ENCODE data around the gene USP10.
A peak's percentile ranks its signal among the peaks of the same experiment; 100 is the strongest.

The USP10 gene

DNA sequence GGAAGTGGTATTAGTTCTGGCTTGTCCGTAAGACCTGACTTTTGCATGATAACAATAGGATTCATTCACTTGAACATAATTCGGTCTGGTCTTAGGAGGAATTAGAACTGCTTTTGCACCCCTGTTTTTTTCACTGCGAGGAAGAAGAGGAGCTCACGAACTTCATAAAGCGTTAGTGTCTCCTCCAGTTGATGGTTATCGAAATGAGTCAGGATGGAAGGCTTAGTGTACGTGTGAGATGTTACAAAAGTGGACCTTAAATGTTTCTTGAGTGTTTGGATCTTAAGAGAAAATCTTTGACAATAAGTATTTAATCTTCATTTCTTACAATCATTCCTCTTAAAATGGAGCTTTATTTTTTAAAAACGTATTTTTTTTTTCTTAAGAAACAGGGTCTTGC is 52.8 kb downstream of the USP10 start:
- DNase-seq (ENCODE audit: low spot score): no peak

GRCh38 chr16:84753412-84754326 is 53.9 kb downstream of the USP10 start:
- DNase-seq (ENCODE audit: low spot score): no peak

- peak; percentile 56 for DNase-seq (ENCODE audit: low spot score)
Observed at GRCh38 chr16:84754353-84754856, 54.6 kb downstream of the USP10 start.

DNA sequence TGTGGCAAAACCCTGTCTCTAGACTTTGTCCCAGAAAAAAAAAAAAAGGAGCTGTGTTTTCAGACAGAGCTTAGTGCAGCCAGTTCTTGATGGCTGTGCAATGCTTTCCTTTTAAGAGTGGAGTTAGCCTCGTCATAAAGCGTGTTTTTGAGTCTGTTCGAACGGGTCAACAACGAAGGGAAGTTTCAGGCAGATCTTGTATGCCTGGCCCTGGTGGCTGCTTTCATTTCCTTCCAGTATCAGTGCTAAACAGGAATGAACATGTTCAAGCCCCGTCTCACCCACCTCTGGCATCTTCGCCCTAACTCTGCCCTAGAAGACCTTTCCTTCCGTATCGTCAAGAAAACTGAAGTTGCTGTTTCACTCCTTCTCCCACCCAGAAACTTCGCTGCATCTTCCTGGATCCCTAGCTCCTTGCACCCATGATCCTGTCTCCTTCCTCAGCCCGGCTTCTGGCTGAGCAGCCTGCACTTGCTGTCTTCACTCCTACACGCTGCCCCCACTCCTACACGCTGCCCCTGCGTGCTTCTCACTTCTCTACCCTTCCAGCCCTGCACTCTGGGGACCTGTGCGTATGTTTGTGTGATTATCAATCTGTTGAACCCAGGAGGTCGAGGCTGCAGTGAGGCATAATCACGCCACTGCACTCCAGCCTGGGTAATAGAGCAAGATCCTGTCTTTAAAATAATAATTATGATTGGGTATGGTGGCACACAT is 55.3 kb downstream of the USP10 start:
- DNase-seq (ENCODE audit: low spot score): no peak

DNA sequence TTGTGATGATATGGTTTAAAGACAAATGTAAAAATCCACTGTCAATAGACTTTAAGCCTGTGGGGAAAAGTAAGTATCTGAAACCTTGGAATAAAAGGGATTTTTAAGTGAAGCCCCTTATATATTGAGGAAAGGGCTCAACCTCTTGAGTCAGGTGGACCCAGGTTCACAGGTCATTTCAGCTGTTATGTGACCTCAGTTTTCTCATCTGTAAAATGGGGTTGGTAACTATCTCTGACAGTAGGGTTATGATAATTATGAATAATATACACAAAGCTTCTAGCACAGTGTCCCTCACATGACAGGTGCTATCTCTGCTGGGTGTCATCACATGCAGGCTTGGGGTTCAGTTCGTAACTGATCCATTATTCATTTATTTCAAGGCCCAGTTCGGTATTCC is 57.0 kb downstream of the USP10 start:
- no peak for DNase-seq (ENCODE audit: low spot score)

GRCh38 chr16:84758627-84759026 is 58.8 kb downstream of the USP10 start:
- DNase-seq (ENCODE audit: low spot score): no peak

DNA sequence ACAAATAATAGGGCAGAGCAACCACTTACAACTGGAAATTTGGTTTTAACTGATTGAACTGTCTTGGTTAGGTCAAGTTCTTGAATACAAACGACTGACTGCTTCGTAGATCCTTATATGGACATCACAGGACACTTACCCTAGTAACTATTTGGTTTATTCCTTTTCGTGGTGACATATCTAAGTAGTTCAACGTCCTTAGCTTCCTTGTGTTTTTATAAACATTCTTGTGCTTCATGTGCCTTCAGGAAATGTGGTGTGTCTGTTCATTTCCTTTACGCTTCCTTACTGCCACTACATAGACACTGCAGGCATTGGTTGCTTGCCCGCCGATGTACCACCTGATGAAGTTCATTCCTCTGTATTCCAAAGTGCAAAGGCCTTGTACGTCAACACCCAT is 59.3 kb downstream of the USP10 start:
- DNase-seq (ENCODE audit: low spot score): no peak

- DNase-seq (ENCODE audit: low spot score): no peak
Observed at GRCh38 chr16:84759906-84760305, 60.1 kb downstream of the USP10 start.

- no peak for DNase-seq (ENCODE audit: low spot score)
Observed at GRCh38 chr16:84761448-84762368, 61.9 kb downstream of the USP10 start.

DNA sequence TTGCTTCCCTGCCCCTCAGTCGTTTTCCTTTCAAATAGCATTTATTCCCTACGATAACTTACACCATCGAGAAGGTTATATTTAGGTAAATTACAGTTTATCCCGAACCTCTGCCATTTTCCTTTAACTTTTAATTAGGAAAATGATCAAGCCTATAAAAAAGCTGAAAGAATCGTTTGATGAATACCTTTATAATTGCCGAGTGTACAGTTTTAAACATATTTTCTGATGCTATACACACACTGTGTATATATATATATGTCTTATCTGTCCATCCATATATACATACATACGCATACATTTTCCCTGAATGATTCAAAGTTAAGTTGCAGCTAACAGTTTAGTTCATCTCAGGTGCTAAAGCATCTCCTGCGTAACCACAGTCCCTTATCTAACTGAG is 63.4 kb downstream of the USP10 start:
- DNase-seq (ENCODE audit: low spot score): no peak

- DNase-seq (ENCODE audit: low spot score): no peak
Observed at GRCh38 chr16:84763629-84764028, 63.8 kb downstream of the USP10 start.

DNA sequence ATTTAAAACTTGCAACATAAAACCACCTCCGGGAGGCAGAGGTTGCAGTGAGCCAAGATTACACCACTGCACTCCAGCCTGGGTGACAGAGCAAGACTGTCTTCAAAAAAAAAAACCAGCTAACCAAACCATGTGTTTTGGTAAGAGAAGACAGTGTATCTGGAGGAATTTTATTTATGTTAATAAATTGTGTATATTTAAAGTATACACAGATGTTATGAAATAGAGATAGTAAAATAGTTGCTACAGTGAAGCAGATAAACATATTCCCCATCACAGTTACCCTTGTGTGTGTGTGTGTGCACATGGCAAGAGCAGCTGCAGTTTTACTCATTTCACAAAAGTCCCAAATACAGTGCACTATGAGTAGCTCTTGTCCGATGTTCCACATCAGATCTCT is 65.2 kb downstream of the USP10 start:
- no peak for DNase-seq (ENCODE audit: low spot score)

DNA sequence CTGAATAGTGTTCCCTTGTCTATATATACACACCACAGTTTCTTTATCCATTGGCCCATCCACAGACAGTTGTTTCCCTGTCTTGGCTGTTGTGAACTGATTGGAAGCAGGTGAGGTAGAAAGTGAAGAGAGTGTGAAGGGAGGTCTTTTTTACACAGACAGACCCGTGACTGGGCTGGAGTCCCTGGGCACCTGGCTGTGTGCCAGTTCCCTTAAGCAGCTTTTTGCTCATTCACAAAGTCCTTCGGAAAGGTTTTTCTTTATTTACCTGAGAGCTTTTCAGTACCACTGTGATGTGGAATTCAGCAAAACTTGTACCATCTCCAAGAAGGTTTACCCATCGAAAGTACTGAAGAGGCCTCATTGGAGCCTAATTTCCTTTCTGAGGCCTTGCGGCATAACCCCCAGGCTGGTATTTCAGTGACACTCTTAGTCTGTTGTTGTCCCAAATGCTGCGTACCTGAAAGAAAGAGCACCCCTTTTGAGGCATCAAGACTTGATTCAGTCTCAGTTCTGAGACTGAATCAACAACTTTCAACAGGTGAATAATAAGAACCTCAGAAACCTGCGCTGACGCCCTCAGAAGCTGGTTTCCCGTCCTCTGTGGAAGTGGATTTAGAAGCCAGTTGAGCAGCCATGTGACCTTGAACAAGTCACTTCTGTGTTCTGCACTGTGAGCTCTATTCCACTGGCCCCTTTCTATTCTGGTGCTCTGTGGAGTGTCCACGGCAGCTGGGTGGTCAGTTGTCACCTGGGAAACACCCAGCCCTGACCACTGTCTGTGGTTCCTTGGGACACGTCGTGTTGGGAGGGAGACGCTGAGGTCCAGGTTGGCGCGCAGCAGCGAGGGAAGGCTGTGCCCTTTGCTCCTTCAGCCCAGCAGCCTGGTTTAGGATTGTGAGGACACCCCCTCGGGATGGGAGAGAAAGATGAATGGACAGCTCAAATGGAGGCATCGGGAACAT is 66.1 kb downstream of the USP10 start:
- DNase-seq (ENCODE audit: low spot score): no peak

GRCh38 chr16:84766978-84767773 is 67.4 kb downstream of the USP10 start:
- DNase-seq (ENCODE audit: low spot score): no peak

DNA sequence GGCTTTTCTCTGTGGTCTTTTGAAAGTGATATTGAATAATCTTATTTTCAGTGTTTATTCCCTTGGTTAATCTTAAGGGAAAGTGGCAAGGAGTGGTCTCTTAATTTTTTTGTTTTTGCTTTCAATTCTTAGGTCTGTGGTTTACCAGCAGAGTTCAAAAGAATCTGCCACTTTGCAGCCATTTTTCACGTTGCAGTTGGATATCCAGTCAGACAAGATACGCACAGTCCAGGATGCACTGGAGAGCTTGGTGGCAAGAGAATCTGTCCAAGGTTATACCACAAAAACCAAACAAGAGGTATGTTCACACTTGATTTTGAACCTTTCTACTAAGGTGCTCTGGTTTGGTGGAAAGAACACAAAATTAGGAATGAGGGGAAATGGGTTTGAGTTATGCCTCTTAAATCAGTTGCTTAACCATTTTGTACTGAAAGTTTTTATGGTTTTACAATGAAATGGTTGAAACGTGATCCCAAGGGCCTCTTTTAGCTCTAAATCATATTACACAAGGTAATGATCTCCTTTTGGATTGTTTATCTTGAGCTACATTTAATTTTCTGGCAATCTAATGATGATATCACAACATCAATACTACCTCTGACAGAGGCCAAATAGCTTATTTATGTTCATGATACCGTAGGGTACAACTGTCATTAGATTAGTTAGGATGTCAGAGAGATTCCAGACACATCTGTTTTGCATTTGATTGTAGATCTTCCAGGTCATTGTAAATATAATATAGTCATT is 68.4 kb downstream of the USP10 start:
- DNase-seq (ENCODE audit: low spot score): no peak

DNA sequence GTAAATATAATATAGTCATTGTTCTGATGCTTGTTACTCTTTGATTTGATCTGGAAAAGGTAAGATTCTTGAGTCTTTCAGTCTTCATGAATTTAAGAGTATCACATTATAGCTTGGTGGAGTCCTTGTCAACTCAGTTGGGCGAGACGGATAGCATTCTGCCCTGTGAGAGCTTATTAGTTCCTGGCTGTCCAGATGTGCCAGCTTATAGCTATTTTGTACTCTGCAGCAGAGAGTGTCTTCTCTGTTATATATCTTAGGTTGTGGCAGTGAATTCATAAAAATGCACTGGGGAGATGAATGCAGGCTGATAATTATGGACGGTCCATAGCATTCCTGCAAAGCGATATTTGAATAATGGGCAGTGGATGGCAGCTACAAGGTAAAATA is 69.0 kb downstream of the USP10 start:
- no peak for DNase-seq (ENCODE audit: low spot score)

DNA sequence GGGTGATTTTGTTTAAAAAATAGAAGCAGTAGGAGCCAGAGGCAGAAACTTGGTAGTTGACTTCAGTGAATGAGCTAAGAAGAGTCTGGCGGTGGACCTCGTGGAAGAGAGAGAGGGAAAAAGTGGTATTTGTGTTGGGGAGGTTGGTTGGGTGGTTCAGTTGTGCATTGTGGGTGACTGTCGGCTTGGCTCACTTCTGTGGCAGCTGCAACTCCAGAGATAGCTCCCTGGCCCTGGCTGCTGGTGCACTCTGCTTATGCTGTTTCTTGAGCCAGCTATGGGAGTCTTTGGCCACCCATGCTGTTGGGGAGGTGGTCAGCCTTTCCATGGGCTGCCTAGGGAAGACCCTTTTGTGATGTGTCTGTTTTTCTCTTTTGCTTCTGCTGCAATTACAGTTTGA is 69.6 kb downstream of the USP10 start:
- DNase-seq (ENCODE audit: low spot score): no peak

DNA sequence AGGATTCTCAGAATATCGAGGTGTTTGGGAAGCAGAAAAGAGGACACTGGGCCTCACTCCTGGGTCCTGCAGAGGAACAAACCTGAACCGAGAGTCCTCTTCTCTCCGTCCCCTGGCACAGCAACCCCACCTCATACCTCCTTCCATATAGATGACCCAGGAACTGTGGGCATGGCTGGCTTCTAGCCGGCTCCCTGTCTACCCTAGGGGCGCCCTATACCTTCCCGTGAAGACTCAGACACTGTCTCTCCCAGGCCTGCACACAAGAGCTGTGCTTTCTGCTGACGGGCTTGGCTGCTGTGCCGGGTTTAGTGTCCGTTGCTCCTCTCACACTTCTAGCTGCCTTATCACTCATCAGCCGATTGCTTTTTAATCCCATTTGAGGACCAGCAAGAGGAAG is 73.5 kb downstream of the USP10 start:
- no peak for DNase-seq (ENCODE audit: low spot score)

- no peak for DNase-seq (ENCODE audit: low spot score)
Observed at GRCh38 chr16:84774810-84775209, 75.0 kb downstream of the USP10 start.
